Measurements from ENCODE around the gene EXOC3L1.

EXOC3L1 gene

GRCh38 chr16:67161595-67162058 is 28.3 kb downstream of the EXOC3L1 start:
- no peak for DNase-seq

- no peak for DNase-seq
Measured at GRCh38 chr16:67158637-67159600, 31.0 kb downstream of the EXOC3L1 start.

GRCh38 chr16:67157892-67158635 is 31.9 kb downstream of the EXOC3L1 start:
- no peak for DNase-seq

GRCh38 chr16:67157106-67157748 is 32.7 kb downstream of the EXOC3L1 start:
- no peak for DNase-seq

- DNase-seq = no peak
Measured at GRCh38 chr16:67156143-67156844, 33.6 kb downstream of the EXOC3L1 start.

GRCh38 chr16:67155295-67156142 is 34.4 kb downstream of the EXOC3L1 start:
- DNase-seq = peak; percentile 85

- no peak for DNase-seq
Measured at GRCh38 chr16:67154578-67155294, 35.2 kb downstream of the EXOC3L1 start.

GRCh38 chr16:67151431-67152097 is 38.4 kb downstream of the EXOC3L1 start:
- peak; percentile 34 for DNase-seq

GRCh38 chr16:67150833-67151396 is 39.0 kb downstream of the EXOC3L1 start, which contains the start of gene B3GNT9:
Gene B3GNT9, minus strand, starts transcription at chr16:67150998. Its CDS starts 513 bp downstream, at chr16:67150485.
- peak; percentile 92 for DNase-seq

- peak; percentile 87 for DNase-seq
Measured at GRCh38 chr16:67150047-67150832, 39.7 kb downstream of the EXOC3L1 start.

- DNase-seq = peak; percentile 36
Measured at GRCh38 chr16:67149276-67150046, 40.5 kb downstream of the EXOC3L1 start.

GRCh38 chr16:67148656-67149275 is 41.2 kb downstream of the EXOC3L1 start:
- no peak for DNase-seq

- no peak for DNase-seq
Measured at GRCh38 chr16:67148221-67148620, 41.7 kb downstream of the EXOC3L1 start.

- no peak for DNase-seq
Measured at GRCh38 chr16:67147437-67148140, 42.3 kb downstream of the EXOC3L1 start.

GRCh38 chr16:67146523-67147357 is 43.2 kb downstream of the EXOC3L1 start:
- no peak for DNase-seq

- DNase-seq = no peak
Measured at GRCh38 chr16:67145746-67146145, 44.2 kb downstream of the EXOC3L1 start.
